Peyer's patch (tissue), 4 donors: Measurements from ENCODE around the gene DOCK8.

Experiments
- POLR2A ChIP-seq, 2 donors: fragments of 450-650 bp; IDR thresholded peaks; one replicate each; pipeline ENCODE4 v1.5.1; 2017; ENCODE audit warnings: antibody characterized with exemption in 2 of 2, mild to moderate bottlenecking in 2 of 2, moderate library complexity in 2 of 2
- TF ChIP-seq, protein P1 (sequence below), 6 experiments: fragments of 450-650 bp in 4 of 6; fragments of 200-600 bp in 2 of 6; sonication (generic) in 1 of 6; IDR thresholded peaks; one replicate each; pipeline ENCODE4 v1.5.1; 2017 to 2019; ENCODE audit warnings: antibody characterized with exemption in 6 of 6, mild to moderate bottlenecking in 3 of 6, moderate library complexity in 1 of 6

DNA sequence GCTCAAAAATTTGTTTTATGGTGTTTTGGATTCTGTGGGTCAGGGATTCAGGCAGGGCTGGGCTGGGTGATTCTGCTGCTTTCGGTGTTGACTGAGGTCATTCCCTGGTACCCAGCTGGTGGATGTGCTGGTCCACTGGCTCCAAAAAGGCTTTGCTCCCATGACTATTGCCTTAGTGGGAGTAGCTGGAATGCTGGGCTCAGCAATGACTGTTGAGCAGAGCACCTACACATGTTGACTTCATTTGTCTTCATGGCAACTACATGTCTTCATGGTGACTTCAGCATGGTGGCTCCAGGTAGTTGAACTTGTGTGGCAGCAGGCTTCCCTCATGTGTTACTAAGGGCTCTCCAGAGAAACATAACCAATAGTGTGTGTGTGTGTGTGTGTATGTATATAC lies 297.2 kb downstream of the DOCK8 start:
- TF ChIP-seq, protein P1, sequence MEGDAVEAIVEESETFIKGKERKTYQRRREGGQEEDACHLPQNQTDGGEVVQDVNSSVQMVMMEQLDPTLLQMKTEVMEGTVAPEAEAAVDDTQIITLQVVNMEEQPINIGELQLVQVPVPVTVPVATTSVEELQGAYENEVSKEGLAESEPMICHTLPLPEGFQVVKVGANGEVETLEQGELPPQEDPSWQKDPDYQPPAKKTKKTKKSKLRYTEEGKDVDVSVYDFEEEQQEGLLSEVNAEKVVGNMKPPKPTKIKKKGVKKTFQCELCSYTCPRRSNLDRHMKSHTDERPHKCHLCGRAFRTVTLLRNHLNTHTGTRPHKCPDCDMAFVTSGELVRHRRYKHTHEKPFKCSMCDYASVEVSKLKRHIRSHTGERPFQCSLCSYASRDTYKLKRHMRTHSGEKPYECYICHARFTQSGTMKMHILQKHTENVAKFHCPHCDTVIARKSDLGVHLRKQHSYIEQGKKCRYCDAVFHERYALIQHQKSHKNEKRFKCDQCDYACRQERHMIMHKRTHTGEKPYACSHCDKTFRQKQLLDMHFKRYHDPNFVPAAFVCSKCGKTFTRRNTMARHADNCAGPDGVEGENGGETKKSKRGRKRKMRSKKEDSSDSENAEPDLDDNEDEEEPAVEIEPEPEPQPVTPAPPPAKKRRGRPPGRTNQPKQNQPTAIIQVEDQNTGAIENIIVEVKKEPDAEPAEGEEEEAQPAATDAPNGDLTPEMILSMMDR (IDR thresholded peaks at IDR 0.05), result no peak
- no peak for TF ChIP-seq POLR2A (IDR thresholded peaks at IDR 0.05)
